Lower leg skin (tissue), 4 donors: ENCODE measurements around the gene OIT3. TPM values are rescaled to one million over a fixed set of nuclear protein-coding genes. Genes with fewer than 3 reads are reported as not detected.

Experiments
- DNase-seq, 2 donors: peaks; one replicate each; pipeline ENCODE4 v3.0.0-alpha.2; 2019; ENCODE audit warnings: low spot score in 2 of 2
- H3K4me3 ChIP-seq: fragments of 200-600 bp; sonication (generic); 2 replicates; pipeline ENCODE4 v1.5.1; 2017; ENCODE audit warnings: mild to moderate bottlenecking, low read depth; ENCODE audit not compliant: poor library complexity, severe bottlenecking
- POLR2A ChIP-seq, 2 donors: fragments of 450-650 bp; IDR thresholded peaks; one replicate each; pipeline ENCODE4 v1.6.1; 2016 to 2017; ENCODE audit warnings: antibody characterized with exemption in 2 of 2, mild to moderate bottlenecking in 1 of 2, moderate library complexity in 1 of 2
- WGBS, 2 donors: methylation state at CpG; one replicate each; pipeline ENCODE4 v1.1.5; 2018; 5-methylcytosine and 5-hydroxymethylcytosine counted together
- intact Hi-C: fragments of 100-400 bp; cut with DNase I; formaldehyde crosslinking; loops from one replicate; pipeline ENCODE4 v1.15.0; 2023; ENCODE audit warnings: low total_unique reads
- total RNA-seq, 4 donors: library from RNA; depleted of rRNA; stranded (reverse); fragments of >200 nt; gene quantifications; one replicate each; pipeline ENCODE4 v1.1.0, GENCODE V29; 2016
- TF ChIP-seq, protein P1 (sequence below), 3 donors: fragments of 450-650 bp; IDR thresholded peaks; one replicate each; pipeline ENCODE4 v1.5.1; 2016; ENCODE audit warnings: antibody characterized with exemption in 3 of 3, mild to moderate bottlenecking in 3 of 3, moderate library complexity in 2 of 3

The OIT3 gene
- total RNA-seq, 4 donors from 2014 or later: not detected

- DNase-seq: no peak
- no peak overlapping the region for H3K4me3 ChIP-seq
- TF ChIP-seq, protein P1, sequence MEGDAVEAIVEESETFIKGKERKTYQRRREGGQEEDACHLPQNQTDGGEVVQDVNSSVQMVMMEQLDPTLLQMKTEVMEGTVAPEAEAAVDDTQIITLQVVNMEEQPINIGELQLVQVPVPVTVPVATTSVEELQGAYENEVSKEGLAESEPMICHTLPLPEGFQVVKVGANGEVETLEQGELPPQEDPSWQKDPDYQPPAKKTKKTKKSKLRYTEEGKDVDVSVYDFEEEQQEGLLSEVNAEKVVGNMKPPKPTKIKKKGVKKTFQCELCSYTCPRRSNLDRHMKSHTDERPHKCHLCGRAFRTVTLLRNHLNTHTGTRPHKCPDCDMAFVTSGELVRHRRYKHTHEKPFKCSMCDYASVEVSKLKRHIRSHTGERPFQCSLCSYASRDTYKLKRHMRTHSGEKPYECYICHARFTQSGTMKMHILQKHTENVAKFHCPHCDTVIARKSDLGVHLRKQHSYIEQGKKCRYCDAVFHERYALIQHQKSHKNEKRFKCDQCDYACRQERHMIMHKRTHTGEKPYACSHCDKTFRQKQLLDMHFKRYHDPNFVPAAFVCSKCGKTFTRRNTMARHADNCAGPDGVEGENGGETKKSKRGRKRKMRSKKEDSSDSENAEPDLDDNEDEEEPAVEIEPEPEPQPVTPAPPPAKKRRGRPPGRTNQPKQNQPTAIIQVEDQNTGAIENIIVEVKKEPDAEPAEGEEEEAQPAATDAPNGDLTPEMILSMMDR (IDR thresholded peaks at IDR 0.05): no peak
- TF ChIP-seq POLR2A (IDR thresholded peaks at IDR 0.05): no peak
- 97 to 100% methylated on average over 2 of the region's 2 CpGs for WGBS, 2 donors
- intact Hi-C loops: no loop called here
These were observed 12.2 kb upstream of the OIT3 start for GRCh38 chr10:72881291-72881690.

- intact Hi-C loops: no loop called here
- H3K4me3 ChIP-seq: no peak overlapping the region
- 98% methylated on average over 2 of the region's 2 CpGs for WGBS, 2 donors
- no peak for TF ChIP-seq POLR2A (IDR thresholded peaks at IDR 0.05)
- TF ChIP-seq, protein P1 (IDR thresholded peaks at IDR 0.05): no peak
- no peak for DNase-seq
These were observed 9.7 kb upstream of the OIT3 start for GRCh38 chr10:72883861-72884260.

- intact Hi-C loops: no loop called here
- no peak for DNase-seq
- H3K4me3 ChIP-seq: no peak overlapping the region
- TF ChIP-seq POLR2A (IDR thresholded peaks at IDR 0.05): no peak
- TF ChIP-seq, protein P1 (IDR thresholded peaks at IDR 0.05): no peak
- 87 to 88% methylated on average over 2 of the region's 2 CpGs for WGBS, 2 donors
These were observed 7.6 kb upstream of the OIT3 start for GRCh38 chr10:72885953-72886352.

DNA sequence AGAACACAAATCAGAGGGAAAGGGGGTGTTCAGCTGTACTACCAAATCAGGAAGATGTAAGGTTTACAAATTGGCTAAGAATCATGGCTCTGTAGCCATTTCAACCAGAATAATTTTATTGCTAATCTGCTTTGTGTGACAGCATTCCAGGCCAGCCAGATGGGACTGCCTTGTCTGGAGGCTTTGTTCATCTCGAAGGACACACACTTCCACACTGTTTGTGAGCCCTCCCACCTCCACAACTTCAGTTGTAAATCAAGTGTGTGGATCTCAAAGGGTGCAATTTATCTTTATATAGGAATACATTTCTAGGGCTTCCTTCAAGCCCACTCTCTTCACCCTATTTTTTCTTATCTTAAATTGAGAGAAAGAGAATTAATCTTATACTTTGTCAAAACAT, 6.9 kb upstream of the OIT3 start:
- intact Hi-C loops: no loop called here
- DNase-seq: no peak
- no peak overlapping the region for H3K4me3 ChIP-seq
- WGBS, 2 donors: 8 to 23% methylated on average over 1 of the region's 1 CpG
- no peak for TF ChIP-seq POLR2A (IDR thresholded peaks at IDR 0.05)
- TF ChIP-seq, protein P1 (IDR thresholded peaks at IDR 0.05): no peak

DNA sequence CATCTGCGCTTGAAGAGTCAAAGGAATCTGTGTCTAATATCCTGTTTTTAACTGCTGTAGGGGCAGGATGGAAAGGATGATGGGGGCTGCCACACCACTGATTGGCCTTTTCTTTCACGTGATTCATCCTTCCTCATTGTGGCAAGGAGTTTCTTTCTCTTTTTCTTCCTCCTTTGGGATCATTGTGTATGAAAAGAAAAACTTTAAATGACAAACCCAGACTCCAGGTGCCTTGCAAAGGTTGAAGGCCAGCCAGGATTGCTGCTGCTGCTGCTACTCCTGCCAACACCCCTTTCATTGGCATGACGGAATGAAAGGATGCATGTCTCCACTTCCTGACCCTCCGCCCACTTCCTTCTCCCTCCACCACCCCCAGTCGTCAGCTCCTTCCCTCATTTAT, 6.5 kb upstream of the OIT3 start:
- TF ChIP-seq, protein P1 (IDR thresholded peaks at IDR 0.05): no peak
- no peak for TF ChIP-seq POLR2A (IDR thresholded peaks at IDR 0.05)
- DNase-seq: no peak
- intact Hi-C loops: no loop called here
- H3K4me3 ChIP-seq: no peak overlapping the region
- WGBS, 2 donors: 20 to 25% methylated on average over 5 of the region's 5 CpGs

DNA sequence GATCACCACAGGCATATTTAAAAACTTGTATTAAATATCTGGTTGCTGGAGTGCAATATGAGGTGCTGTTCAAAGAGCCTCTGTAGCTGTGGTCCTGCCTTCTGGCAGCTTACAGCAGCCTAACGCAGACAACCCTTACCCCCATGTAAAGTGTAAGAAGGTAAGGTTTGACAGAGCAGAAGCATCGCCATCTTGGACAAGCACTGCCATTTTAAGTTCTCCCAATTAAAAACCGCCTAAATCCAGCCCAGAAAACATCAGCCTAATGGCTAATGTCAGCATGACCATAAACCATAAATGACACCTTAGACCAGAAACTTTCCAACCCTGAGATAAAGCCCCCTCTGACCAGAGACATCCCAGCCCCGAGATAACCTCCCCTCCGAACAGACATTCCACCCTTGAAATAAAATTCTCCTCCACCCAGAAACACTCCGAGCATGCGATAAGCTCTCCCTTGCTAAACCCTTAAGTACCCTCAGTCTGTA, 5.3 kb upstream of the OIT3 start:
- intact Hi-C loops: no loop called here
- WGBS, 2 donors: 90 to 91% methylated on average over 7 of the region's 7 CpGs
- no peak overlapping the region for H3K4me3 ChIP-seq
- TF ChIP-seq, protein P1 (IDR thresholded peaks at IDR 0.05): no peak
- TF ChIP-seq POLR2A (IDR thresholded peaks at IDR 0.05): no peak
- no peak for DNase-seq
